GM18951 (cell line): ENCODE measurements around the gene FAM240B.

Experiments used
- POLR2A ChIP-seq: IDR thresholded peaks from 4 replicates; pipeline ENCODE4 v1.6.1; 2011; ENCODE audit warnings: mild to moderate bottlenecking; ENCODE audit not compliant: insufficient read length, insufficient read depth; ENCODE audit errors: extremely low read depth
- in situ Hi-C: fragments of 300-500 bp; cut with MboI; formaldehyde crosslinking; loops from one replicate; pipeline ENCODE4 v1.12.0; 2022; ENCODE audit warnings: low sequenced_read_pairs, mixed read lengths, inconsistent platforms; ENCODE audit not compliant: unreplicated experiment

Gene FAM240B

GRCh38 chr9:38673399-38674193, 46.3 kb downstream of the FAM240B start:
- no peak for TF ChIP-seq POLR2A
- in situ Hi-C loops, result no loop called here

DNA sequence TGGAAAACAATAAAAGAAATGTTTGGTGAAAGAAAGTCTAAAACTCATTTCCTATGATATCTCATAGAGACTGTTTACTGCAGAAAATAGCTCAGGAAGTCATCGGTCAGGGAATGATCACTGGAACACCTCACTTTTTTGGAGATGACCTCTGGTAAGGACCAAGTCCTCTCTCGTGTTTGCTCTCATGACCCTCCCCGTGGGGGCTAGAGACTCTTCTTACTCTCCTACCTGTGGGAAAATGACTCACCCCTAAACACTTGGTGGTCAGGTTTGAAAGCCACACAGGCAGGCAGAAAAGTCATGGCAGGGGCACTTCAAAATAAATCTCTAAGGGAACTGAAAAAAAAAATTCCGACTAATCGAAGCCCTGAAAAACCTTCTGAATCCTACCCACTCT, 48.2 kb downstream of the FAM240B start:
- in situ Hi-C loops, result no loop called here
- TF ChIP-seq POLR2A, result no peak

DNA sequence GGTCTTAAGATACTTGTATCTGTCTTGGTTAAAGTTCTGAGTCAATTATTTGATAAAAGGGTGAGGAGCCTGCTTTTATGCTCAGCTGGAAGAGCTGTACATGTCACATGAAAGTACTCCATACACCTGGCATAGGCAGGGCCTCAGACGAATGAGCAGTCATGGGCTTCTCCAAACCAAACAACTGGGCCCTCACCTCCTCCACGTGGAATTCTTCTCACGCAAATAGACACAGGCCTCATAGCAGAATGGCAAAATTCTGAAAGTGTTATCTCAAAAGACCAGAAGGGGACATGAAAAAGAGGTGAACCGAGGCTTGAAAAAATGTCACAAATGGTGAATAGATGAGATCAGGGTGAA, 48.6 kb downstream of the FAM240B start:
- no peak for TF ChIP-seq POLR2A
- in situ Hi-C loops, result no loop called here

DNA sequence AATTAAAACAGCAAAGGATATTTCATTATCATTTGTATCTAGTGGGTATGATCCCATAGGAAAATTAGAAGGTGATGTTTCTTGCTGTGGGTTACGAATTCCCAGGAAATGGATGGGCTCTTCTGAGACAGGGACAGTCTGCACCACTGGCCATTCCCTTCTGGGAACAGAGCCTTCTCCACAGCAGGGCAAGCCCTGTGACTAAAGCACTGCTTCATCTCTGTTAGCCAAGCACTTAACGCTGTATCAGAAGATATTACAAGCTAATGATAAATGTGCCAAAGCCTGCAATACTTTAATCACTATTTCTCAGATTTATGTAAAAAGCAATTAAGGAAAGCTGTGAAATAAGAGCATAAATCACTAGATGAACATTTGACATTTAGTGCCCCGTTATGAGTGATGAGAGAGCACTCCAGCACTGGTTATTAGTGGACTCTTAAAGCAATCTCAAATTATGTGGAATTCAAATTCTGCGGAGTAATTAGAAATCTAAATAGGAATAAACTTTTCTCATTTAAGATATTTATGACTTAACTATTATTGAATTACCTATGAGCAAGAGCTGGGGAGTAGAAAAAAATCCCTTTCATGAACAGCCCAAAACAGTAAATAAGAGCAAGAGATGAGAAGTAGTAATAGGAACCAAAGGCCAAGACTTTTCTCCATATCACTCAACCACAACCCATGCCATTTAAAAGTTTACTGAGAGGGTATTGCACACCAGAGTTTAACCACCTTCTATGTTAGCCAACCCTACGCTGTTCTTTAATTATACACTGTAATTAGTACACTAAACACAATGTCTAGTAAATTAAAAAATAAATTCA, 49.2 kb downstream of the FAM240B start:
- no peak for TF ChIP-seq POLR2A
- in situ Hi-C loops, result no loop called here

- in situ Hi-C loops, result no loop called here
- no peak for TF ChIP-seq POLR2A
These were observed 51.0 kb downstream of the FAM240B start for GRCh38 chr9:38668791-38669466.

DNA sequence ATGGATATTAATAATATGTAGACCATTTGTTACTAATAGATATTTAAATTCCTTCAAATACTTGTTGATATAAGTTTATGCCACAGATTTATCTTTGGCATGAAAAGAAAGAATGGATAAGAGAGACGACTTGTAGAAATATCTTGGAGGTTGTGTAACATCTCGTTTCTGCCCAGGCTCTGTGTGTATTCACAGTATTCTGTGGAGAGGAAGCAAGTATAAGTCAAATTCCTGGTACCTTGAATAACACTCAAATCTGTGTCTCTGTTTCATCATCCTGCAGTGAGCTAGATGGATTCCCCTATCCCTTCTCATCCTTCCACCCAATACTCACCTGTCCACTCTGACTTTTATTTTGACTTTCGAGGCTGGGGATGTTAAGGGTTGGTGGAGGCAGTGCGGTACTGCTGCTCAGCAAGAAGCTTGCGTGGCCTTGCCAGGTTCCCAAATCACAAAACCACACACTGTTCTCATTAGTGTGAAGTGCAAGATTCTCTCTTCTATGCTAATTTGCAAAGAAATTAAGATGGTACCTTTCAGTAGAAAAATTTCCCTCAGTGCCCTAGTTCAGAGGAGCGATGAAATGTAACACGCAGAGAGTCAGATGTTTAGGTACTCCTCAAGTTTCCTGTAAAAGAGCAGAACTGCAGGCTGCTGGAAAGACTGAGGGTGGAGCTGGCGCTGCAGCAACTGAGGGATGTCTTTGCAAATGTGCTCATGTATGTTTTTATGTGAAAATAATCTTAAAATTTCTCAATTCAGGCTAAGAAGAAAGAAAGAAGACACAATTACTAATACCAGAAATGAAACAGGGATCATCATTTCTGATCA, 57.0 kb downstream of the FAM240B start:
- no peak for TF ChIP-seq POLR2A
- in situ Hi-C loops, result no loop called here

DNA sequence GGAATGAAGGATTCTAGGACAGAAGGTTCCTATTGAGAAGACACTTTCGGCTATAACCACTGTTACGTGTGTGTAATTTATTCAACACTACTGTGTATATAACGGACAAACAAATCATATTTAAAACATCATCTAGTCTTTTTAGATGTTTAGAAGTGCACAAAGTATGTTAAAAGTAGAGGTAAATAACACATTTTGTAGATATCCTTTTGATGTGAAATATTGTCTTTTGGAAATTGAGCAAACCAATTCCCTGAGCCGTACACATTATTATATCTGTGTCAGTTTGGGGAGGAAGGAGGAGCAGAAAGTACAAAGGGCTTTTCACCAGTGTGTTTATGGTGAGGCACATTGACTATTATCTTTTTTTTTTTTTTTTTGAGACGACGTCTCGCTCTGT, 60.4 kb downstream of the FAM240B start:
- TF ChIP-seq POLR2A, result no peak
- in situ Hi-C loops, result no loop called here

DNA sequence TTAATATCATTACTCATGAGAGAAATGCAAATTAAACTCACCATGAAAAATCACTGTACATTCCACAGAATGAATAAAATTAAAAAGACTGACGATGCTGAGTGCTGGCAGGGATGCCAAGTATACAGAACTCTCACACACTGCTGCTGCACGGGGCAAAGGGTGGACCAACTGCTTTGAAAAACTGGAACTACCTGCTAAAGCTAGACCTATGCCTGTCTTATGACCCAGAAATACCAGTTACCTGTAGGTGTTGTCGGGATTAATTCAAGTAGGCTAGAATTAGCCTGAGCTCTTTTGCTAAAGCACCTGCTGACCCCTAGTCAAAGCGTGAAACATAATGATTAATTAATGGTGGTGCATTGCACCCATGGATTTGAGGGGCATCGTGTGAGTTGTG, 63.0 kb downstream of the FAM240B start:
- in situ Hi-C loops, result no loop called here
- no peak for TF ChIP-seq POLR2A

DNA sequence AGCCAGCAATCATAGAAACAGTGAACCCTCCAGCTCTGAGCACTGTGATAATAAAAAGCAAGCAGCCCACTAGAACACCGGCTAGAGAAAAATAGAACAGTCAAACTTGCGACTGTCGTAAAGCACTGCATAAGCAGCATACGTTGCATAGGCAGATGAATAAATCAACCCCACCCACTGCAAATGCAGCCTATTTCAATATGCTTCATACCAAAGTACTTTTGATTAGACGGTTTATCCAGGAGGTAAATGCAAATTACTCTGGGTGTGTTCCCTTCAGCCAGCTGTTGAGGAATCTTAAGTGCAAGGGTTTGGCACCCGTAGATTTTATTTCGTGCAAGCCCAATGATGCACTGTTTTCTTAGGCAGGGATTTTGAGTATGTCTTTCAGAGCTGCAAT, 67.4 kb downstream of the FAM240B start:
- in situ Hi-C loops, result no loop called here
- TF ChIP-seq POLR2A, result no peak

DNA sequence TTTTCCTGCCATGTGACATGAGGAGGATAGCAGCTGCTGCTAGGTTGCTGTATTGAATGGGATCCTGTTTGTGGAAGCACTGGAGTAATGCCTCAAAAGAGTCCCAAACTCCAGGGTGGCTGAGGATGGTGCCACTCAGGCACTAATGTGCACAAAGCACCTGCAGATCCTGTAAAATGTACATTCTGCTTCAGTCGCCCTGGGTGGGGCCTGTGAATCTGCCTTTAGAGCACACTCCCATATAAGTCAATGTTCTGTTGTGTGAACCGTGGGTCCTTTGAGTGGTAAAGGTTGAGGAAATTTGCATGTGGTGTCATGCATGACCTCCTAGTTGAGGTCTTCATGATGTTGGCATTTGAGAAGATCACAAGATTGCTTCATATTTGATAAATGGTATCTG, 67.9 kb downstream of the FAM240B start:
- no peak for TF ChIP-seq POLR2A
- in situ Hi-C loops, result no loop called here

GRCh38 chr9:38651400-38652042, 68.4 kb downstream of the FAM240B start:
- no peak for TF ChIP-seq POLR2A
- in situ Hi-C loops, result no loop called here

GRCh38 chr9:38650564-38650963, 69.4 kb downstream of the FAM240B start:
- in situ Hi-C loops, result no loop called here

More at GRCh38 chr9:38650564-38650963, 69.4 kb downstream of the FAM240B start:
- no peak for TF ChIP-seq POLR2A
